Neural cell (in vitro differentiated cells): ENCODE results near the gene STX16. TPM values are rescaled to one million over a fixed set of nuclear protein-coding genes. Genes with fewer than 3 reads are reported as not detected.

Experiments
- H2AFZ ChIP-seq: fragments of 200-600, 300-800 bp; sonication (generic), shearing (Covaris generic); 2 replicates; pipeline ENCODE4 v1.6.0; 2014; ENCODE audit warnings: low read depth, mild to moderate bottlenecking, antibody characterized with exemption, low read length, moderate library complexity
- H3F3A ChIP-seq: fragments of 200-600 bp; shearing (Covaris generic); 2 replicates; pipeline ENCODE4 v1.6.1; 2016; ENCODE audit warnings: mild to moderate bottlenecking, moderate library complexity, mixed read lengths, antibody characterized with exemption, low read length; ENCODE audit not compliant: insufficient read depth, poor library complexity, severe bottlenecking
- H3K27ac ChIP-seq: fragments of 200-600, 300-800 bp; sonication (generic), shearing (Covaris generic); 2 replicates; pipeline ENCODE4 v1.5.1; 2014; ENCODE audit warnings: mild to moderate bottlenecking, low read length, moderate library complexity
- H3K27me3 ChIP-seq: fragments of 300-800, 200-600 bp; sonication (generic), shearing (Covaris generic); 2 replicates; pipeline ENCODE4 v1.6.0; 2014; ENCODE audit warnings: mild to moderate bottlenecking, low read depth, low read length, moderate library complexity; ENCODE audit not compliant: insufficient read depth
- H3K36me3 ChIP-seq: fragments of 300-800, 200-600 bp; sonication (generic), shearing (Covaris generic); 2 replicates; pipeline ENCODE4 v1.5.1; 2014; ENCODE audit warnings: mild to moderate bottlenecking, antibody characterized with exemption, low read length, moderate library complexity; ENCODE audit not compliant: insufficient read depth
- H3K4me2 ChIP-seq: fragments of 300-800, 200-600 bp; sonication (generic), shearing (Covaris generic); 2 replicates; pipeline ENCODE4 v1.6.0; 2014; ENCODE audit warnings: mild to moderate bottlenecking, low read length
- H3K4me3 ChIP-seq: fragments of 300-800, 200-600 bp; sonication (generic), shearing (Covaris generic); 2 replicates; pipeline ENCODE4 v1.5.1; 2014; ENCODE audit warnings: mild to moderate bottlenecking, low read length, moderate library complexity
- H3K79me2 ChIP-seq: fragments of 200-600 bp; shearing (Covaris generic); replicated peaks from 2 replicates; pipeline ENCODE4 v1.6.0; 2014; ENCODE audit warnings: mild to moderate bottlenecking, low read length, moderate library complexity; ENCODE audit not compliant: insufficient read depth
- H3K9ac ChIP-seq: fragments of 300-800, 200-600 bp; sonication (generic), shearing (Covaris generic); 2 replicates; pipeline ENCODE4 v1.6.1; 2016; ENCODE audit warnings: mild to moderate bottlenecking, low read length, mixed read lengths
- H3K9me2 ChIP-seq: fragments of 200-600 bp; shearing (Covaris generic); 2 replicates; pipeline ENCODE4 v1.6.1; 2016; ENCODE audit warnings: mild to moderate bottlenecking, low read length, mixed read lengths; ENCODE audit not compliant: insufficient read depth
- H3K9me3 ChIP-seq: fragments of 200-600, 300-800 bp; sonication (generic), shearing (Covaris generic); 2 replicates; pipeline ENCODE4 v1.6.1; 2016; ENCODE audit warnings: mild to moderate bottlenecking, mixed run types, low read length, moderate library complexity, mixed read lengths
- H4K20me1 ChIP-seq: fragments of 200-600 bp; shearing (Covaris generic); 2 replicates; pipeline ENCODE4 v1.6.1; 2016; ENCODE audit warnings: mild to moderate bottlenecking, mixed run types; ENCODE audit not compliant: insufficient read depth
- CTCF ChIP-seq: fragments of 450-650 bp; IDR thresholded peaks from 2 replicates; pipeline ENCODE4 v1.5.1; 2014; ENCODE audit warnings: antibody characterized with exemption, mild to moderate bottlenecking, moderate library complexity; ENCODE audit not compliant: poor library complexity, severe bottlenecking
- EP300 ChIP-seq: fragments of 450-650 bp; conservative IDR thresholded peaks from 2 replicates; pipeline ENCODE4 v1.6.1; 2014; ENCODE audit warnings: antibody characterized with exemption, mild to moderate bottlenecking, moderate library complexity; ENCODE audit not compliant: poor library complexity, severe bottlenecking
- EZH2 ChIP-seq: fragments of 200-600, 300-800 bp; shearing (Covaris generic), sonication (generic); IDR thresholded peaks from 2 replicates; pipeline ENCODE4 v1.6.1; 2014; ENCODE audit warnings: antibody characterized with exemption, low read length, borderline replicate concordance, mild to moderate bottlenecking; ENCODE audit not compliant: insufficient read depth, poor library complexity, severe bottlenecking
- MXI1 ChIP-seq: fragments of 450-650 bp; conservative IDR thresholded peaks from 2 replicates; pipeline ENCODE4 v1.6.1; 2014; ENCODE audit warnings: antibody characterized with exemption, mild to moderate bottlenecking; ENCODE audit not compliant: poor library complexity, severe bottlenecking
- POLR2AphosphoS5 ChIP-seq: IDR thresholded peaks from 2 replicates; pipeline ENCODE4 v1.6.1; 2012
- RAD21 ChIP-seq: fragments of 450-650 bp; conservative IDR thresholded peaks from 2 replicates; pipeline ENCODE4 v1.6.1; 2014; ENCODE audit warnings: antibody characterized with exemption, mild to moderate bottlenecking, moderate library complexity
- REST ChIP-seq: IDR thresholded peaks from 2 replicates; pipeline ENCODE4 v1.6.1; 2012; ENCODE audit warnings: borderline replicate concordance
- SMC3 ChIP-seq: fragments of 450-650 bp; conservative IDR thresholded peaks from 2 replicates; pipeline ENCODE4 v1.6.1; 2014; ENCODE audit warnings: antibody characterized with exemption, mild to moderate bottlenecking, moderate library complexity; ENCODE audit not compliant: poor library complexity
- TAF1 ChIP-seq: IDR thresholded peaks from 2 replicates; pipeline ENCODE4 v1.6.1; 2012; ENCODE audit warnings: low read depth
- polyA plus RNA-seq: library from polyadenylated mRNA; depleted of rRNA; stranded (reverse); fragments of >200 nt; gene quantifications from 2 replicates; pipeline ENCODE4 v1.2.3, GENCODE V29; 2014

Gene STX16
- polyA plus RNA-seq, 1 donor from 2014 or later: 120 TPM

DNA sequence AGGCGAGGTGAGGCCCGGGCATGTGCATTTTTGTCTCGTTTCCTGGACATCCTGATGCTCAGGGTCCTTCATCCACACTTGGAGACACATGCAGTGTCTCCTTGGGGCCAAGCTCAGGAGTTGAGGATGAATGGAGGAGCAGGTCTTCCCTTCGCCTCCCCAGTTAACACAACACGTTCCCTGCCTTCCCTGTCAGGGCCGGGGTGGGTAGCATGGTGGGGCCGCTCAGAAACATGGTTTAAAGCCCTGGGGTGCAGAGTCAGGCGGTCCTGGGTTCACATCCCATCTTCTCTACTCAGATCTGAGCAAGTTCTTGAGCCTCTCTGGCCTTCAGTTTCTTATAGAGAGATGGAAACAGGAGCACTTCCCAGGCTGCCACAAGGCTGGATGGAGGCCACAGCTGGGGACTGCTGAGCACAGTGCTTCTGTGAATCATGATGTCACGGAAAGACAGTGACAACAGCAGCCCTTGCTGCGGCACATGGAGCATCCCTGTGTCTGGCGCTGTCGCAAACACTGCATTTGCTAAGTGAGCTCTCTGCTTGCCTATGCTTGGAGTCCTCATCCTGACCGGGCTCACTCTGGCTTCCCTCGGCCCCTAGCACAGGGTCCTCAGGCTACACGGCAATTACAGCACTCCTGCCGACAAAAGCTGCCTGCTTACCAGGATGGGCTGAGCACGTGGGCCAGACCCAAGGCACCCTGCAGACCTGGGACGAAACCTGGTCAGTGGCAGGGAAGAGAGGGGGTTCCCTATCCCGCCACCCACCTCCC lies 45.6 kb upstream of the STX16 start:
- Histone ChIP-seq H3K9me2 (no peaks in the 10 kb centered on the region), H3K27ac (no peak overlapping the region), H3K79me2 (no peaks in the 10 kb centered on the region), H3K36me3 (no peaks in the 10 kb centered on the region), H3K9me3 (no peaks in the 10 kb centered on the region), H3K27me3 (no peaks in the 10 kb centered on the region), H3K4me2 (no peak overlapping the region), H3K4me3 (no peak overlapping the region), H3F3A (no peaks in the 10 kb centered on the region), H4K20me1 (no peaks in the 10 kb centered on the region), H2AFZ (no peak overlapping the region), H3K9ac (no peak overlapping the region)
- no peak for TF ChIP-seq EZH2
- no peak for TF ChIP-seq TAF1
- no peak for TF ChIP-seq REST
- TF ChIP-seq SMC3: no peak
- no peak for TF ChIP-seq MXI1
- TF ChIP-seq RAD21: no peak
- TF ChIP-seq POLR2AphosphoS5: no peak
- no peak for TF ChIP-seq CTCF
- no peak for TF ChIP-seq EP300

- no peak for TF ChIP-seq EZH2
- TF ChIP-seq RAD21: no peak
- TF ChIP-seq TAF1: no peak
- TF ChIP-seq MXI1: no peak
- TF ChIP-seq EP300: no peak
- TF ChIP-seq CTCF: no peak
- no peak for TF ChIP-seq REST
- TF ChIP-seq SMC3: no peak
- no peak for TF ChIP-seq POLR2AphosphoS5
- H3K27ac ChIP-seq: no peak overlapping the region
- H3K9ac ChIP-seq: no peak overlapping the region
- H3K4me3 ChIP-seq: no peak overlapping the region
- H4K20me1 ChIP-seq: no peaks in the 10 kb centered on the region
- H3K36me3 ChIP-seq: no peaks in the 10 kb centered on the region
- no peak overlapping the region for H3K4me2 ChIP-seq
- H3K9me3 ChIP-seq: no peaks in the 10 kb centered on the region
- no peaks in the 10 kb centered on the region for H3K79me2 ChIP-seq
- H3K9me2 ChIP-seq: no peaks in the 10 kb centered on the region
- H3K27me3 ChIP-seq: no peaks in the 10 kb centered on the region
- H3F3A ChIP-seq: no peaks in the 10 kb centered on the region
- no peak overlapping the region for H2AFZ ChIP-seq
Observed at GRCh38 chr20:58606184-58606583, 44.9 kb upstream of the STX16 start.
